ENCODE measurements around the gene KCNAB1.

Gene KCNAB1

DNA sequence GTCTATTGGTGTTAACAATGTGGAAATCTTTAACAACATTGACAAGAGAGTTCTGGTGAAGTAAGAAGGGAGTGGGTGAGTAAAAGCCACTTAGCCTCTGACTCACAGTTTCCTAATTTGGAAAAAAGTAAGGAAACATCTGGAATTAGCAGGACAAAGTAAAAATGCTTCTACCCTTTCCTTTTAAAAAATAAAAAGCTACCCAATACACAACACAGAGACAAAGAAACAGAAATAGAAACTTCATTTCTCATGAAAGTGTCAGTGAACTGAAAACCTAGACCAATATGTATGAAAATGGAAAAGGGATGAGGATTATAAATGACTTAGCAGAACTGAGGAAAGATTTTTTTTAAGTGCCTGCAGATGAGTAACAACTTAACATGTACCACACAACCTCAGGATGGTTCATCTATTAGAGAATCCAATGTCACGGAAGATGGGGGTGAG, 369.1 kb downstream of the KCNAB1 start:
- no peak for DNase-seq (ENCODE audit: low read depth in 2 of 2)

DNA sequence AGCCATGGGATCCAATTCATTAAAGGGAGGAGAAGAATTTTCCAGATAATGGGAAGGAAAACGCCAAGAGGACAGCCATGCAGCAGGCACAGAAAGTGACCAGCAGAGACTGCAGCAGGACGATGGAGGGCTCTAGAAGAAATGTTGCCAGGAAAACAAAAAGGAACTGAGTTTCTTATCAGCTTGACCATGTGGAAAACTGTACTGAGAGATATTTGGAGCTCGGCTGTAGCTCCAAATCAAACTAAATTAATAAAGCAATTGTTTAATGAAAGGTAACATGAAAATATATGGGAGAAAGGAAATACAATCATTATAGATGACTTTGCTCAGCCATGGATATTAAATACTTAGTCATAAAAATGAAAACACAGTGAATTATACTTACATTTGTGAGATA, 370.8 kb downstream of the KCNAB1 start:
- no peak for DNase-seq (ENCODE audit: low read depth in 2 of 2)

DNA sequence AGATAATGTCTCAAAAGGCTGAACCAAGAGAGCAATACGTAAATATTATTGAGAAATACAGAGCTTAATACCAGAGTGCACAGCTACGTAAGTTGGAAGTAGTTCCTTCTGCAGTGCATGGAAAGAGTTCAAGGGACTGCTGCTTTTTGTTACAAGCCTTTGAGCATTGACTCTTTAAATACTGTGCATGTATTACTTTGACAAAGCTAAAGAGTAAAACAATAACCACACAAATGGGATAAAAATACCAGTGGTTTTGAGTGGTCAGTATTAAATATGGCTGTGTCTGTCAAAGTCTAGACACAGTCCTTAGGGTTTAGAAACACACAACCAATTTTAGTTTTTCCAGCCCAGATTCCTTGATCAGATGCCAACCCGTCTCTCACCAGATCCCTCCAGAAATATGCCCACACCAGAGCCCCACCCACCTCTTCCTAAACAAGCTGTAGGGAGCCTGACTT, 372.5 kb downstream of the KCNAB1 start:
- DNase-seq (ENCODE audit: low read depth in 2 of 2), result no peak

DNA sequence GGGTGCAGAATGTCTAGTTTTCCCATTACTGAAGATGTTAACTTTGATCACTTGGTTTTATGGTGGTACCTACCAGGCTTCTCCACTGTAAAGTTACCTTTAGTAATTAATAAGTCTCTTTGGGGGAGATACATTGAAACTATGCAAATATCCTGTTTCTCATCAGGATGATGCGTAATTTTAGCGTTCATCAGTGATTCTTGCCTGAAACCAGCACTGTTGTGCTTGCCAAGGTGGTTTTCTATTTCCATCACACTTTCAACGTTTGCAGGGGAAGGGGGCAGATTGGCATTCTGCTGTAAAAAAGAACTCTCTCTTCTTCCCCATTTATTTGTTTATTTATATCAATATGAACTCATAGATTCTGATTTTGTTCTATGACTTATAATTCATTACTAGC, 373.5 kb downstream of the KCNAB1 start:
- DNase-seq (ENCODE audit: low read depth in 2 of 2), result no peak

DNA sequence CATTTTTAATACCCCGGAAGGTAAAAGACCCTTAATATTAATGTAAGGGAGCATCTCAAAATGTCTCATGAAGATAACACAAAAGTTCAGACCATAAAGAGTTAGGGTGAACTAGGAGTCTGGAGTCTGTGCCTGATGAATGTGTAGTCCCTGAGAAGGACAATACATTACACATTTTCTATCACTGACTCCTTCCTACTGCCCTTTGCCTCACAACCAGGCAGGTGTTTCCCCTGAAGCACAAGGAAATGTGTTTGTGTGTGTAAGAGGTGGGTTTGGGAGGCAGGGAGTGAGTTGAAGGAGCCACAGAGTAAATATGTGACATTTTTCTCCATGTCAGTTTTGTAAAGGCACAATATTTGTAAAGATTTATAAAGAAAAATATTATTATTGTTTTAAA, 375.4 kb downstream of the KCNAB1 start:
- DNase-seq (ENCODE audit: low read depth in 2 of 2), result no peak

DNA sequence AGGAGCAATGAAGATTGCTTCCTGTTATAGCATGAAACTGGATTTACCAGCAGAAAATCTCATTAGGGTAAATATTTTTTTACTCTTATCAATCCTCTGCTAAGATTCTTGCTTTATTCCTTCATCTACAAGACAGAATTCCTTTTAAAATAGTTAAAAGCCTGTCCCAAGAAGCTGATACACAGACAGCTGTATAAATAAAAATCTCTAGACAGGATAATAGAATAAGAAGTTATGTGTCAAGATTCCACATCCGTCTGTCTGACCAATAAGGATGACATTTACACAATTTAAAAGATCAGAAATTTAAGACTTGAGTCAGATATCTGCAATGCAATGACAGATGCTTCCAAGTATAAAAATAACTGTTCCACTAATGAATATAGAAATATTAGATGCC, 376.9 kb downstream of the KCNAB1 start:
- DNase-seq (ENCODE audit: low read depth in 2 of 2), result no peak

DNA sequence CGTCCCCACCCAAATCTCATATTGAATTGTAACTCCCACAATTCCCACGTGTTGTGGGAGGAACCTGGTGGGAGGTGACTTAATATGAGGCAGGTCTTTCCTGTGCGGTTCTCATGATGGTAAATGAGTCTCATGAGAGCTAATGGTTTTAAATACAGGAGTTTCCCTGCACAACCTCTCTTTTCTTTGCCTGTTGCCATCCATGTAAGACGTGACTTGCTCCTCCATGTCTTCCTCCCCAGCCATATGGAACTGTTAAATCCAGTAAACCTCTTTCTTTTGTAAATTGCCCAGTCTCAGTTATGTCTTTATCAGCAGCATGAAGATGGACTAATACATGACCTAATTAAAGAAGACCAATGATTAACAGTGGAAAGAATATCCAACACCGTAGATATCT, 377.9 kb downstream of the KCNAB1 start:
- no peak for DNase-seq (ENCODE audit: low read depth in 2 of 2)

DNA sequence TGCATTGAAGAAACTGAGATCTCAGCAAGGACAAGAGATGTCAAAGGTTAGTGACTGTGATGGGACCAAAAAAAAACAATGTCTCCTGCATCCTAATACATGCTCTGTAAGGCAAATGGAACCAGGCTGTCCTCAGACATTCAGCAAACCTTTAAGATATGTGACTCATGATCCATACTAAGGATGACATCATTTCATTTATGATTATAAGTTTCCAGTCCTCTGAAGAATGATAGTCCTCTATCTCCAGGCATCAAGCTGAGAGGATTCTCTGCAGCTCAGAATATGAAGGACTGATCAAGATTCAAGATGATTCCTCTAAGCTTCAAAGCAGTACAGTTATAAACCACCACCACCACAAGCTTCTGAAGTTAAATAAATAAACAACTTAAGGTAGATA, 386.9 kb downstream of the KCNAB1 start:
- no peak for DNase-seq (ENCODE audit: low read depth in 2 of 2)

DNA sequence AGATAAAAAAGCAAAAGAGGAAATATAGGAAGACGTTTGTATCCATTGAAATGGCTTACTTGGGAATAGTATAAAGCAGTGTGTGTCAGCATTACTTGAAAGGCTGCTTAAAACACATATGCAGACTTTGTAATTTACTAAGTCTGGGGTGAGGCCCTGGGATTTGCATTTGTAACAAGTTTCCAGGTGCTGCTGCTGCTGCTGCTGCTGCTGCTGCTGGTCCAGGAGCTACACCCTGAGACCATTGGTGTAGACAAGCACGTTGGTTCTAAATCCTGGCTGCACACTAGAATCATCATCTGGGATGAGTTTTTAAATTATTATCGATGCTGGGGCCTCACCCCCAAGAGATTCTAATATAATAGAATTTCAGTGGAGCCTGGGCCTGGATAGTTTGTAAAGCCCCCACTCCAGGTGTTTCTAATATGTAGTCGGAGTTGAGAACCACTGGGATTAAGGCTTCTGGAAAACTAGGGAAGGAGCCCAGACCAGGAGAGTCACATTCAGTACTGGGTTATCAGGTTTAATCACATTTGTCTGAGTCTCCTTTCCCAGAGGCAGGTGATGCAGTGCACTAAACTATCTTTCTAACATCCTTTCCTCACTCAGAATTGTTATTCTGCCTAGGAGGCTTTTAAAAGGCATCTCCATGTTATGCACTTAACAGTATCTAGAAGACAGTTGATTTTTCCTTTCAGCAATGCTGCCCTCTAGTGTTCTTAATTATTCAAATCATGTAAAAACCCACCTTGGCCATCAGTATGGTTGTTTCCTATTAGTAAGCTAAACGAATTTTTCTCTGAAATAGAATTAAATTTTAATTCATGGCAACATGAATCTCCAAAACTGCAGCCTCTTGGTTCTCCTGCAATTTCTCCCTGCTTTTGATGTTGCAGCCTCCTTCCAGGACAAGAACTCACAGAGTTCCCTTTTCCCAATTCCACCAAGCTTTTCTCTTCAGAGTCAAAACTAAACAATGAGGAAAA, 389.1 kb downstream of the KCNAB1 start:
- DNase-seq (ENCODE audit: low read depth in 2 of 2), result no peak

DNA sequence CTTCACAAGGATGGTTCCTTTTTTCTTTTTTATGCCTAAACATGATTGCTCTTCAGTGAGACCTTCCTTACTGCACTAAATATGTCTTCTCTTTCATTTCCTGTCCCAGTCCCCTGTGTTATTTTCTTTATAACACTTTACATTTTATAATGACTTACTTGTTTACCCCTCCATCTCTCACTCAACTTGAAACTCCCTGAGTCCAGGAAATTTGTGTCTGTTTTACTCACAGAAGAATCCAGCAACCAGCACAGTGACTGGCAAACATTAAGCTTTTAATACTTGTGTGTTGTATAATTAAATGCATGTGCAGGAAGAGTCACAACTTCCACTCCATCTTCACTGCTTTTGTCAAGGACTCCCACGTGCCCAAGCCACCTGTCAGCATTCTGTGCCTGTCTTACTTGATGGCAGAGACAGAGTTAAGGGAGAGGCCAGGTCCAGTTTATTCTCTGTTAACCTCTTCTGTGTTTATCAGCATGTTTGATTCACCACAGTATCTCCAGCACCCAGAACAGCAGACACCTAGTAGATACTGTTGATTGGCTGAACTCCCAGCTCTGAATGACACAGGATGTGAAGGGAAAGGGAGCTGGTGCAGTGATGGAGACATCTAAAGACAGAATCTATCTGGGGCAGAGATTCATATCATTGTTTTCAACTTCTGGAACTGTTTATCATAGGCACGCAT, 391.8 kb downstream of the KCNAB1 start:
- no peak for DNase-seq (ENCODE audit: low read depth in 2 of 2)

DNA sequence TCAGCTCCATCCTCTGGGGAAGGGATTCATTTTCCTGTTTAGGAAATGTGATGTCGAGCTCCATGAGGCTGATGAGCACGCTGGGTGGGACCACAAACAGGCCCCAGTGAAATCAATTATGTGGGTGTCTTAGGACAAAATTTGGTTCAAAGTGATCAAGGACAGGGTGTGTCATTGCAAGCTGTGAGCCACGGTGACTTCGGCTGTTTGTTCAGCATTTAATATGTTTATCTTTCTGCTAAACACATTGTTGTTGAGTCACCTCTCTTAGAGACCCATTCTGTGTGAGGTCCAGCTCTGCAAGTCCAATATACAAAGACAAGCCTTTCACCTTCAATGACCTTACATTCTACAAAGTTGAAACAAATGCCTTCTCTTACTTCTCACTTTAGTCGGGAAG, 393.2 kb downstream of the KCNAB1 start:
- no peak for DNase-seq (ENCODE audit: low read depth in 2 of 2)

DNA sequence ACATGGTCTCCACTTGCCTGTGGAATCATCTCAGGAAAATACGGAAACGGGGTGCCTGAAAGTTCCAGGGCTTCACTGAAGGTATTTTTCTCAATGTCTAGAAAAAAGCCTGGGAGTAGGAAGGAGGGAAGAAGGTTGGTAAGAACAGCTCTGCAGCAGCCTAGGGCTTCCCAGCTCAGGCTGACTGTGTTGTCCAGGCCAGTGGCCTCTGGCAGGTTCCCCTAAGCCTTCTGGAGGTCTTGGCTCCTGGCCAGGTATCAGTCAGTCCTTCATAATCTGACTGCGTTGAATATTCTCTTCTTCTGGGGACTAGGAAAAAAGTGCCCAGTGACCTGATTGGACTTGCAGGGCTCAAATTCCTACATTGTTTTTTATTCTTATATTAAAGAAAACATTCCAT, 395.9 kb downstream of the KCNAB1 start:
- DNase-seq (ENCODE audit: low read depth in 2 of 2), result no peak

DNA sequence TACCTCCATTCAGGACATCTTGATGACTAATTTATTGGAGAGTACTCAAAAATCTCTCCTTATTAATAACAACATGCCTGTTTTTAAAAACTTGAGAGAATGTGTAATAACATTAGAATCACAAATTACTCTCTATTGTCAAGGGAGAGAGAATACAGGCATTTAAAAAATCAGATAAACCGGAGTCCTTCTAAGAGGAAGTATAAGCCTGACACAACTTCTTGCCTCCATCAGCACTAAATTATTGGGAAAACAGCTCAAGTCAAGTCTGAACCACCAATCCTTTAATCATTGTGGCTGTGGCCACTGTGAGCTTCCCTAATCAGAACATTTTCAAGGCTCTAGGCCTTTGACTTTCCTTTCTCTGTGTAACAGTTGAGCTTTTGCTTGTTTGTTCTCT, 396.6 kb downstream of the KCNAB1 start:
- no peak for DNase-seq (ENCODE audit: low read depth in 2 of 2)

DNA sequence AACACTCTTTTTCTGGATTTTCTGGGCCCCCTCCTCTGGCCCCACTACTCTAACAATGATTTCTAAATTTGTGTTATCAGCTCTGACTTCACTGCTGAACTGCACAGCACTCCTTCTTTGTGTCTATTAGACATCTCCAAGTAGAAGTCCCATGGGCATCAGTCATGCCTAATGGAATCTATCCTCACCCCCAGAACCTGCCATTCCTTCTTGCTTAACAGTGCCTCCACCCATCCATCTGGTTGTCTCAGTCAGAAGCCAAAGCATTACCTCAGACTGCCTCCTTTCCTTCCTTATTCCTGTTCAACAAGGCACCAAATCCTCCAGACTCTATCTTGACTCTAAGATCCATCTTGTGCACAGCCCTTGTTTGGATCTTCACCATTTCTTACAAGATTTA, 398.3 kb downstream of the KCNAB1 start:
- DNase-seq (ENCODE audit: low read depth in 2 of 2), result no peak

DNA sequence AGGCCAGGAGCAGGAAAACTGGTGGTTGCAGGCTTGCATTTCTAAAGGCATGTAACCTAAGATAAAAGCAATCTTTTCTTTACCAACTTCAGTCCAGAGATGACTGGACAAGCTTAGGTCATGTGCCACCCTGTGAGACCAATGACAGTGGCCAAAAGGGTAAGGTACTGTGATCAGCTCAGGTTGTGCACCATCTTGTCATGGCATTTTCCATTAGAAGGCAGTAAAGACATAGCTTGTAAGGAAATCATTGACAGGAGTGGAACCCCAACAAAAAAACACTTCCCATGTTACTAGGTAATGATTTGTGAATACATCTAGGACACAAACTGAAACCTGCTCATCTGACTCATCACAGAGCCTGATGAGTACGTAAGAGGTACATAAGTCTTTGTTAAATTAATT, 399.4 kb downstream of the KCNAB1 start:
- no peak for DNase-seq (ENCODE audit: low read depth in 2 of 2)

DNA sequence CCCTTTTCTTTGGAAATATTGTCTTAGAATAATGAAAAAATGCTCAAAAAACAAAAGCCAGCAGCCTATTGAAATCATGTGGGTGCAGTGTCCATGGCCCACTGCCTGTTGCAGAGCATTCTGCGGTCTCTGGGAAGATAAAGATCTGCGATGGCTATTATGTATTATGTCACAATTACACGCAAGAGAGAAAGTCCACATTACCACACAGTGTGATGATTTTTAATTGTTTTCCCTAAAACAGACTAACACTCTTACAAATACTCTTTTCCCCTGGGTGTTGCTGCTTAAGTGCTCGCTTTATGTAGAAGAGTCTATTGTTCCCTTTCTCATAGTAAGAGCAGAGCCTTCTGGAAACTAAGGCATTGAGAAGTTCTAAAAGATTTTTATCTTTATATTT, 402.3 kb downstream of the KCNAB1 start:
- no peak for DNase-seq (ENCODE audit: low read depth in 2 of 2)

DNA sequence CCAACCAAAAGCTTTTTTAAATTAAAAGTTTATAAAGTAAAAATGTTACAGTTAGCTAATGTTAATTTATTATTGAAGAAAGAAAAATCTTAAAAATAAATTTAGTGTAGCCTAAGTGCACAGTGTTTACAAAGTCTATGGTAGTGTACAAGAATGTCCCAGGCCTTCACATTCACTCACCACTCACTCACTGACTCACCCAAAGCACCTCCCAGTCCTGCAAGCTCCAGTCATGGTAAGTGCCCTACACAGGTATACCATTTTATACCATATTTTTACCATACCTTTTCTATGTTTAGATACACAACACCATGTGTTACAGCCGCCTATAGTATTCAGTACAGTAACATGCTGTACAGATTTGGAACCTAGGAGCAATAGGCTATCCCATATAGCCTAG, 405.4 kb downstream of the KCNAB1 start:
- DNase-seq (ENCODE audit: low read depth in 2 of 2), result no peak

DNA sequence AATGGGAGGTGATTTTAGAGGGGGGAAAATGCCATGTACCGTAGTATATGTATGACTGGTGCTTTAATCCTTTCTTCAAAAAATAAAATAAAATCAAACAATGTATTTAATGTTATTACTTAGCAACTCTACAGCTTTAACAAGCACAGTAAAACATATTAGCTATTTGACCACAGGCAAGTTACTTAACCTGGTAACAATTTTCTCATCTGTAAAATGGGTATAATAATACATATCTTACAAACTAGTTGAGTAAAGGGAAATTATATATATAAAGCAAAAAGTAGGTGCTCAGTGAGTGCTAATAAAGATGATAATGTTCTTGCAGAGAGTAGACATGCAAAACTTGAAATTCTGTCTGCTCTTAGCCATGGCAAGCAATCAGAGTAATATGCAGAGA, 406.7 kb downstream of the KCNAB1 start:
- no peak for DNase-seq (ENCODE audit: low read depth in 2 of 2)

DNA sequence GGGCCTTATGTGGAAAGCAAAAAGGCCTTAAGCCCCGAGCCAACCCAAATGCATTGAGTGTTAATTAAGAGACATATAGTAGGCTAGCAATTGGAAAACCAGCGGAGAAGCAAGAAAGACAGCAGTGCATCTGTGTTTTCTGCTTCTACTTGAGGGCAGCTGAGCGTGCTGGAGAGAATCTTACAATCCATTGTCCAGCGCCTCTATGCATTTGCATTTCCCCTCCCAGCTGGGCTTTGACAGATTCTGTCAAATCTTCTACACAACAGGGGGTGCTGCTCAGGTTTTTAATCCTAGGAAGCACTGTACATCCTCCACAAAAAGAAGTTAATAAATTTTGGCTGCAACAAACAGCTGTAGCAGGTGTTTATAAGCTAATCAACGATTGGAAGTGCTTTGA, 410.6 kb downstream of the KCNAB1 start:
- DNase-seq (ENCODE audit: low read depth in 2 of 2), result no peak

DNA sequence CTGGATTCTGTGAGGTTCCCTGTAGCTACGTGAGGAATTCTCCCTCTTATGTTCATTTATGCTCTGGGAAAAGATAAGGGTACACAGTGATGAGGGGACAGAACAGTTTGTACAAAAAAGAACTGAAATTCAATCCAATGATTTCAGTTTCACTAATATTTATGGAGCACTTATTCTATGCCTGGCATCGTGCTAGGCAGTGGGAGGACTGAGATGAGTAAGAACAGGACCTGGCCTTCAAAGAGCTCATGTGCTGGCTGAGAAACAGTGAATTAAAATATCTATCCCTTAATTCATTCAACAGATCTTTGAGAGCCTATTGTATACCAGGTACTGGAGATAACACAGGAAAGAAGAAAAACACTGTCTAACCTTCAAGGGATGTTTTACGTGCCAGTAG, 412.4 kb downstream of the KCNAB1 start:
- DNase-seq (ENCODE audit: low read depth in 2 of 2), result no peak

DNA sequence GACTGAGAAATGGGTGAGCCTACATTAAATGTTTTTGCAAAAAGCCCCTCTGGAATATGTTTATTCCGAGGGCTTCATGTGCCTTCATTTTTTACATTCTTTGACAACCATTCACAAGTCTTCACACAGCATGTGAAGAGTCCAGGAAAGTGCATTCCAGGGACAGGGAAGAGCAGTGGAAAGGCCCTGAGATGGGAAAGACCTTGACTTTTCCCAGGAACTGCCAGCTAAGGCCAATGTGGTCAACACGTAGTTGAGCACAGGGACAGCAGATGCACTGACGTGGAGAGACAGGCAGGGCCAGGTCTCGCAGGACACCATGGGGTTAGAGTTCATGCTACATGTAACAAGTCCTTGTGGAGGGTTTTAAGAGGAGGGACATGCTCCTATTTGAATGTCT, 412.8 kb downstream of the KCNAB1 start:
- no peak for DNase-seq (ENCODE audit: low read depth in 2 of 2)

DNA sequence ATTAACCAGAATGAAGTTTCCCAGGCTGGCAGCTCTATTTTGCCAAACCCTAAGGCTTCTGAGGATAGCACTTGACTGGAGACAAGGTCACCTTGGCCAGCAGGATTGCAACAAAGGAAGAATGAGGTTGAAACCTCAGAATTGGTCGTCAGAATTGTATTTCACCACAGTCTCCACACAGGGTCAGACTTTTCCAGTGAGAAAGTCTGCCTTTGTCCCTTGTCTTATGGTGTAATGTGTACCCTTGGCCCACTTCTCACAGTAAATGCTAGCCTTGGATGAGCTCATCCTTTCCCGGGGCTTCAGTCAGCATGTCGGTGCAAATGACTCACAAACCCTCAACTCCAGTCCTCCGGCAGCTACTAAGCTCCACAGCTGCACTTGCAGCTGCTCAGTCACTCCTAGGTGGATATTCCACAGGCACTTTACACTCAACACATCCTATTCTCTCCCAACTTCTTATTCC, 414.8 kb downstream of the KCNAB1 start:
- DNase-seq (ENCODE audit: low read depth in 2 of 2), result peak; percentile 20 to 21

DNA sequence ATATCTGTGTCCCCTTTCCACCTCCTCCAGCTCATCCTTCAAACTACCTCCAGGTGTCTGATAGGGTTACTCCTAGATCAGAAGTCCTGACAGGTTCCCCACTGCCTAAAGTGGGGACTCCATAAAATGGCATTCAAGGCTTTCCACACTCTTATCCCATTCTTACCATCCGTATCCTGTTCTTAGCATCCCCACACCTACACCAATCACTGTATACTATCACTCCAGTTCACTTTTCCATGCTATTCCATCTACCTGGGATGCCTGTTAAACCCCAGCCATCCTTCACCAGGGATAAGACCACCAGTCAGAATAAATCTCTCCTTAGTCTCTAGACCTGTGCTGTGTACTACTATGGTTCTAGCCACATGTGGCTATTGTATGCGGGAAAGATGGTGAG, 415.4 kb downstream of the KCNAB1 start:
- no peak for DNase-seq (ENCODE audit: low read depth in 2 of 2)
